Measurements from ENCODE around the gene GNLY.

Gene GNLY

GRCh38 chr2:85724731-85725181, 30.6 kb downstream of the GNLY start:
- TF ChIP-seq ISL1 (CRISPR knock-in tag; IDR thresholded peaks at IDR 0.05), result no peak
- TF ChIP-seq ZNF565 (CRISPR knock-in tag; conservative IDR thresholded peaks at IDR 0.05; ENCODE audit: low read depth), result no peak
- no peak for TF ChIP-seq CSDC2 (CRISPR knock-in tag; IDR thresholded peaks at IDR 0.05)
- no peak for TF ChIP-seq PATZ1 (CRISPR knock-in tag; IDR thresholded peaks at IDR 0.05; ENCODE audit: borderline replicate concordance)
- TF ChIP-seq ZC3H10 (CRISPR knock-in tag; IDR thresholded peaks at IDR 0.05), result no peak
- no peak for ATAC-seq

GRCh38 chr2:85725451-85725850, 31.3 kb downstream of the GNLY start:
- ATAC-seq, result no peak
- TF ChIP-seq ZC3H10 (CRISPR knock-in tag; IDR thresholded peaks at IDR 0.05) (no peak), ESRRG (CRISPR knock-in tag; IDR thresholded peaks at IDR 0.05) (no peak), BACH2 (CRISPR knock-in tag; IDR thresholded peaks at IDR 0.05; ENCODE audit: borderline replicate concordance) (no peak), RARB (CRISPR knock-in tag; IDR thresholded peaks at IDR 0.05) (no peak), ZNF70 (CRISPR knock-in tag; IDR thresholded peaks at IDR 0.05) (no peak), ARNTL (CRISPR knock-in tag; IDR thresholded peaks at IDR 0.05; ENCODE audit: borderline replicate concordance, low read depth) (no peak), TCF4 (CRISPR knock-in tag; IDR thresholded peaks at IDR 0.05; ENCODE audit: borderline replicate concordance) (no peak), TSHZ2 (CRISPR knock-in tag; IDR thresholded peaks at IDR 0.05) (no peak), TOX (CRISPR knock-in tag; IDR thresholded peaks at IDR 0.05; ENCODE audit: borderline replicate concordance) (no peak), GLIS3 (CRISPR knock-in tag; IDR thresholded peaks at IDR 0.05) (no peak), OSR1 (CRISPR knock-in tag; IDR thresholded peaks at IDR 0.05) (no peak), PPARA (CRISPR knock-in tag; IDR thresholded peaks at IDR 0.05; ENCODE audit: borderline replicate concordance) (no peak), SNAI2 (CRISPR knock-in tag; IDR thresholded peaks at IDR 0.05) (no peak), PATZ1 (CRISPR knock-in tag; IDR thresholded peaks at IDR 0.05; ENCODE audit: borderline replicate concordance) (no peak), ZFP3 (CRISPR knock-in tag; IDR thresholded peaks at IDR 0.05) (no peak)

GRCh38 chr2:85727798-85728197, 33.6 kb downstream of the GNLY start:
- no peak for TF ChIP-seq POU6F1 (CRISPR knock-in tag; IDR thresholded peaks at IDR 0.05; ENCODE audit: borderline replicate concordance, low read depth)
- TF ChIP-seq TSHZ2 (CRISPR knock-in tag; IDR thresholded peaks at IDR 0.05), result no peak
- TF ChIP-seq PATZ1 (CRISPR knock-in tag; IDR thresholded peaks at IDR 0.05; ENCODE audit: borderline replicate concordance), result no peak
- no peak for ATAC-seq

Measured in SK-N-SH treated with all-trans-retinoic acid at 6 μM for 48 hours (cell line).